ENCODE data around the gene DAB2IP. TPM values are rescaled to one million over a fixed set of nuclear protein-coding genes. Genes with fewer than 3 reads are reported as not detected.

DAB2IP gene
- total RNA-seq, 1 donor from 2014 or later, result 67.8 TPM

DNA sequence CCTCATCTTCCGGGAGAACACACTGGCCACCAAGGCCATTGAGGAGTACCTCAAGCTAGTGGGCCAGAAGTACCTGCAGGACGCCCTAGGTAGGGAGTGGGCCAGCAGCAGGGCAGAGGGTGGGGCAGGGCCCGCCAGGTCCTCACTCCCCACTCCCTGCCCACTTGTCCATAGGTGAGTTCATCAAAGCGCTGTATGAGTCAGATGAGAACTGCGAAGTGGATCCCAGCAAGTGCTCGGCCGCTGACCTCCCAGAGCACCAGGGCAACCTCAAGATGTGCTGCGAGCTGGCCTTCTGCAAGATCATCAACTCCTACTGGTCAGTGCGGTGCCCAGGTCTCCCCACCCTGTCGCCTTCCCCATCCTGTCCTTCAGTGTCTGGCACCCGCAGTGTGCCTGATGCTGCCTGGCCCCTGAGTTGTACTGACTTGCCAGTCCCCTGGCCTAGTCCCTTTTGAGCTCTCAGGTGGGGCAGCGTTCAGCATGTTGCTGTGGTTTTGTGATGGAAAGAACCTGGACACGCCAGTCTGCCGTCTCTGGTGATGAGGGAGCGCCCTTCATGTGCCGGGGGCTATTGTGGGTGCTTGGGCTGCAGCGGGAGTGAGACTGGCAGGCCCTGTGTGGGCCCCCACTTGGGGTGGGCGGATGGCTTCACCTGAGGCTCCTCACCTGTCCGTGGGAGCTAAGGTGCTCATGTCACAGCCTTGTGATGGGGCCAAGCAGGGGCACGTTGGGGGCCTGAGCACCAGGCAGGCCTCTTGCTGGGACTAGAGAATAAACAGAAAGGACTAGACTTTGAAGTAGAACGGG, 112.3 kb downstream of the DAB2IP start:
- peaks cover 20% of the 10 kb centered on the region for H3K36me3 Mint-ChIP-seq (ENCODE audit: insufficient read depth)
- TF ChIP-seq, protein P1, sequence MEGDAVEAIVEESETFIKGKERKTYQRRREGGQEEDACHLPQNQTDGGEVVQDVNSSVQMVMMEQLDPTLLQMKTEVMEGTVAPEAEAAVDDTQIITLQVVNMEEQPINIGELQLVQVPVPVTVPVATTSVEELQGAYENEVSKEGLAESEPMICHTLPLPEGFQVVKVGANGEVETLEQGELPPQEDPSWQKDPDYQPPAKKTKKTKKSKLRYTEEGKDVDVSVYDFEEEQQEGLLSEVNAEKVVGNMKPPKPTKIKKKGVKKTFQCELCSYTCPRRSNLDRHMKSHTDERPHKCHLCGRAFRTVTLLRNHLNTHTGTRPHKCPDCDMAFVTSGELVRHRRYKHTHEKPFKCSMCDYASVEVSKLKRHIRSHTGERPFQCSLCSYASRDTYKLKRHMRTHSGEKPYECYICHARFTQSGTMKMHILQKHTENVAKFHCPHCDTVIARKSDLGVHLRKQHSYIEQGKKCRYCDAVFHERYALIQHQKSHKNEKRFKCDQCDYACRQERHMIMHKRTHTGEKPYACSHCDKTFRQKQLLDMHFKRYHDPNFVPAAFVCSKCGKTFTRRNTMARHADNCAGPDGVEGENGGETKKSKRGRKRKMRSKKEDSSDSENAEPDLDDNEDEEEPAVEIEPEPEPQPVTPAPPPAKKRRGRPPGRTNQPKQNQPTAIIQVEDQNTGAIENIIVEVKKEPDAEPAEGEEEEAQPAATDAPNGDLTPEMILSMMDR (IDR thresholded peaks at IDR 0.05; ENCODE audit: unreplicated experiment), result no peak
- H3K4me3 Mint-ChIP-seq (ENCODE audit: low read depth), result no peak overlapping the region
- peaks cover 2% of the 10 kb centered on the region for H3K4me1 Mint-ChIP-seq (ENCODE audit: low read depth)
- H3K27me3 Mint-ChIP-seq, result no peaks in the 10 kb centered on the region
- H3K9me3 Mint-ChIP-seq (ENCODE audit: low read depth), result no peaks in the 10 kb centered on the region
- no peak for DNase-seq (ENCODE audit: low spot score, unreplicated experiment)
- peak overlapping the region; percentile 37 for H3K27ac Mint-ChIP-seq

DNA sequence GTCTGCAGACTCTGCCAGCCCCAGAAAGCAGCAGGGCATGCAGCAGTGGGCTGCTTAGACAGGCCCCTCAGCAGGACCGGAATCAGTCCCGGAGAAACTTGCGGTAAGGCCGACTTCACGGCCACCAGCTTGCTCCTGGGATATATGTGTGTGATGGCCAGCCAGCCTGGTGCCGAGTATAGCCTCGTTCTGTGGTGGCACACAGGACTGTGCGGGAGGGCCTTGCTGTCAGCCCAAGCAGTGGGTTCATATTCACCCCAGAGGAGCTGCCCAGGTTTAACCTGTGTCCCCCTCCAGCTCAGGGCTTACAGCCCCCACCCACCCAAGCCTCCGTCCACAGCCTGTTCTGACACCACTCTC, 112.9 kb downstream of the DAB2IP start:
- TF ChIP-seq, protein P1 (IDR thresholded peaks at IDR 0.05; ENCODE audit: unreplicated experiment), result no peak
- Mint-ChIP-seq H3K36me3 (ENCODE audit: insufficient read depth) (peaks cover 19% of the 10 kb centered on the region), H3K4me3 (ENCODE audit: low read depth) (no peak overlapping the region), H3K27ac (peak overlapping the region; percentile 37), H3K27me3 (no peaks in the 10 kb centered on the region), H3K4me1 (ENCODE audit: low read depth) (peaks cover 2% of the 10 kb centered on the region), H3K9me3 (ENCODE audit: low read depth) (no peaks in the 10 kb centered on the region)
- DNase-seq (ENCODE audit: low spot score, unreplicated experiment), result no peak

- Mint-ChIP-seq H3K27ac (peak overlapping the region; percentile 85), H3K36me3 (ENCODE audit: insufficient read depth) (peaks cover 16% of the 10 kb centered on the region), H3K27me3 (no peaks in the 10 kb centered on the region), H3K4me3 (ENCODE audit: low read depth) (no peak overlapping the region), H3K4me1 (ENCODE audit: low read depth) (peaks cover 2% of the 10 kb centered on the region), H3K9me3 (ENCODE audit: low read depth) (no peaks in the 10 kb centered on the region)
- TF ChIP-seq, protein P1 (IDR thresholded peaks at IDR 0.05; ENCODE audit: unreplicated experiment), result no peak
- DNase-seq (ENCODE audit: low spot score, unreplicated experiment), result no peak
Observed at GRCh38 chr9:121765021-121765950, 113.9 kb downstream of the DAB2IP start.

DNA sequence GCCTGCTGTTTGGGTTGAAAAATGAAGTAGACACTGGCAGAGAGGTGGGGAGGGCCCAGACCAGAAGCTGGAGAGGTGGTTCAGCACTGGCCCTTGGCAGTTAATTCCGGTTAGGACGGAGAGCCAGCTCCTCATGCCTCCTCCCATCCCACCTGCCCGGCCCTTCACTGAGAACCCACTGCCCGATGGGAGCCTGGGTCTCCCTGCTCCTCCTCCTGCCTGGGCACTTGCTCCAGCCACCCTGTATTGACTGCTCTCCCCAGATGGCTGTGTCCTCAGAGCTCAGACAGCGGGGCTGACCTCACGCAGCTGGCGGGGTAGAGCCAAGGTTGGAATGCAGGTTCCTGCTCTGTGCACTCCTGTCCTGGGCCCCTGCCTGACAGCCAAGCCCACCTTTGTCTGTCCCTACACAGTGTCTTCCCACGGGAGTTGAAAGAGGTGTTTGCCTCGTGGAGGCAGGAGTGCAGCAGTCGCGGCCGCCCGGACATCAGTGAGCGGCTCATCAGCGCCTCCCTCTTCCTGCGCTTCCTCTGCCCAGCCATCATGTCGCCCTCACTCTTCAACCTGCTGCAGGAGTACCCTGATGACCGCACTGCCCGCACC, 114.7 kb downstream of the DAB2IP start:
- H3K9me3 Mint-ChIP-seq (ENCODE audit: low read depth), result no peaks in the 10 kb centered on the region
- TF ChIP-seq, protein P1 (IDR thresholded peaks at IDR 0.05; ENCODE audit: unreplicated experiment), result no peak
- H3K36me3 Mint-ChIP-seq (ENCODE audit: insufficient read depth), result peaks cover 15% of the 10 kb centered on the region
- H3K4me3 Mint-ChIP-seq (ENCODE audit: low read depth), result no peak overlapping the region
- peaks cover 2% of the 10 kb centered on the region for H3K4me1 Mint-ChIP-seq (ENCODE audit: low read depth)
- no peaks in the 10 kb centered on the region for H3K27me3 Mint-ChIP-seq
- peak overlapping the region; percentile 79 for H3K27ac Mint-ChIP-seq
- DNase-seq (ENCODE audit: low spot score, unreplicated experiment), result no peak

DNA sequence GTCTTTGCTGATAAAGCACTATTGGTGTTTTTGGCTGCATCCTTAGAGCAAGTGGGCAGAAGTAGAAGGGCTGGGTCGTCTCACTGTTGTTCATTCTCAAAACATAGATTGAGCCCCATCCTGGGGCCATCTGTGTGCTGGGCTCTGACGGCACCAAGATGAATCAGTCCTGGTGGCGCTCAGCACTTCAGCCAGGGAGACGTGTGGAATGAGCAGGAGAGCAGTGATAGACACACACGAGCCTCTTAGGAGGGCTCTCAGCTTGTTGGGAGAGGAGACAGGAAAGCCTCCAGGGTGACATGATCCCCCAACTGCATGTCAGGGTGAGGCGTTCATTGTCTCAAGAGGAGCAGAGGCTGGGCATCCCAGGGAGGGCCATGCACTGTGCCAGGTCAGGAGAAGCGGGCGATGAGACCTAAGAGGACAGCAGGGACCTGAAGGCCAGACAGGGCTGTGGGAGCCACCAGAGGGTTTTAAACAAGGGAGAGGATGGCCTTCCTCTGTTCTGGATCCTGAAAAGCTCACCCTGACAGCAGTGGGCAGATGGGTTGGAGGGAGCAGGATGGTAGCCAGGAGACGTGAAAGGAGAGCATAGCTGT, 115.8 kb downstream of the DAB2IP start:
- no peaks in the 10 kb centered on the region for H3K9me3 Mint-ChIP-seq (ENCODE audit: low read depth)
- H3K27me3 Mint-ChIP-seq, result no peaks in the 10 kb centered on the region
- H3K4me1 Mint-ChIP-seq (ENCODE audit: low read depth), result peaks cover 2% of the 10 kb centered on the region
- no peak overlapping the region for H3K27ac Mint-ChIP-seq
- TF ChIP-seq, protein P1 (IDR thresholded peaks at IDR 0.05; ENCODE audit: unreplicated experiment), result no peak
- peaks cover 15% of the 10 kb centered on the region for H3K36me3 Mint-ChIP-seq (ENCODE audit: insufficient read depth)
- no peak overlapping the region for H3K4me3 Mint-ChIP-seq (ENCODE audit: low read depth)
- no peak for DNase-seq (ENCODE audit: low spot score, unreplicated experiment)
